ENCODE measurements around the gene NDUFB11. TPM values are rescaled to one million over a fixed set of nuclear protein-coding genes. Genes with fewer than 3 reads are reported as not detected.
"Not testable (repeated sequence)": the region's sequence is repeated elsewhere in the genome, so short reads cannot be mapped to it uniquely, and the experiment has no call there.

Gene NDUFB11
- total and polyA plus RNA-seq, 4 experiments from 2014 or later = 53.2 to 180 (median 115) TPM

GRCh38 chrX:47146121-47146935 lies 1.8 kb upstream of the NDUFB11 start:
- ChIA-PET CTCF (ENCODE audit: partially characterized antibody) (no interaction called here), POLR2A (ENCODE audit: partially characterized antibody) (no interaction called here)
- Histone ChIP-seq H3K36me3 (ENCODE audit: insufficient read depth, low read length) (peaks cover 7% of the 10 kb centered on the region), H3K4me3 (ENCODE audit: low read length in 2 of 2) (peak overlapping the region; percentile 69 to 73), H3K27ac (ENCODE audit: low read depth, low read length) (peak overlapping the region; percentile 91), H3K27me3 (ENCODE audit: insufficient read depth, low read length) (no peaks in the 10 kb centered on the region), H3K4me1 (ENCODE audit: insufficient read depth, low read length) (peaks cover 36% of the 10 kb centered on the region), H3K9me3 (ENCODE audit: control insufficient read depth in 1 of 2, low read length in 2 of 2) (no peaks in the 10 kb centered on the region)
- Mint-ChIP-seq H3K4me1 (peaks cover 21 to 57% (median 38%) of the 10 kb centered on the region in 4 donors), H3K36me3 (peaks cover 12 to 32% of the 10 kb centered on the region in 2 donors), H3K9me3 (peaks cover 0 to 1% (median 0%) of the 10 kb centered on the region in 8 donors), H3K27ac (peak overlapping the region; percentile 93 to 99 (median 97)), H3K4me3 (peak overlapping the region; percentile 94 to 99 (median 96)), H3K27me3 (no peaks in the 10 kb centered on the region)
- no peak for DNase-seq
- intact Hi-C loops (cut with micrococcal nuclease) = loop anchor here (5.0 kb wide), 1 partner anchor 236 kb away; no protein-coding TSS in a partner anchor

- H3K27me3 ChIP-seq (ENCODE audit: insufficient read depth, low read length) = no peaks in the 10 kb centered on the region
- POLR2A ChIA-PET (ENCODE audit: partially characterized antibody) = interaction anchor here (0.6 to 4.6 kb wide), 17 partner anchors 9 to 508 kb away, joined by 3 to 54 read pairs (median 5); partner anchors contain the start of genes ARAF, CDK16 and USP11
- H3K4me3 ChIP-seq (ENCODE audit: low read length in 2 of 2) = peak overlapping the region; percentile 69 to 73
- peaks cover 36% of the 10 kb centered on the region for H3K4me1 ChIP-seq (ENCODE audit: insufficient read depth, low read length)
- H3K36me3 ChIP-seq (ENCODE audit: insufficient read depth, low read length) = peaks cover 7% of the 10 kb centered on the region
- CTCF ChIA-PET (ENCODE audit: partially characterized antibody) = interaction anchor here (0.9 to 2.9 kb wide), 10 partner anchors 8 to 239 kb away, joined by 3 to 18 read pairs (median 4); no protein-coding TSS in a partner anchor
- peak in 1 of 5 donors; percentile 38 for DNase-seq
- H3K27ac ChIP-seq (ENCODE audit: low read depth, low read length) = peak overlapping the region; percentile 91
- peaks cover 13 to 36% of the 10 kb centered on the region in 2 donors for H3K36me3 Mint-ChIP-seq
- H3K27ac Mint-ChIP-seq = peak overlapping the region; percentile 95 to 99 (median 98)
- no peaks in the 10 kb centered on the region for H3K9me3 ChIP-seq (ENCODE audit: control insufficient read depth in 1 of 2, low read length in 2 of 2)
- H3K27me3 Mint-ChIP-seq = no peaks in the 10 kb centered on the region
- H3K9me3 Mint-ChIP-seq = peaks cover 0 to 3% (median 0%) of the 10 kb centered on the region in 8 donors
- intact Hi-C loops (cut with micrococcal nuclease) = loop anchor here (1.0 to 5.0 kb wide), 5 partner anchors 71 to 513 kb away; partner anchors contain the start of genes ELK1, USP11 and UXT
- H3K4me3 Mint-ChIP-seq = peak overlapping the region; percentile 94 to 99 (median 96)
- peaks cover 21 to 56% (median 38%) of the 10 kb centered on the region in 4 donors for H3K4me1 Mint-ChIP-seq
These were observed 1.1 kb upstream of the NDUFB11 start for GRCh38 chrX:47145395-47146120.

GRCh38 chrX:47143894-47144625 lies 442 bp downstream of the NDUFB11 start:
- Mint-ChIP-seq H3K4me1 (peaks cover 19 to 52% (median 33%) of the 10 kb centered on the region in 4 donors), H3K27ac (peak overlapping the region; percentile 95 to 99 (median 98)), H3K4me3 (peak overlapping the region; percentile 94 to 99 (median 96)), H3K9me3 (peaks cover 0 to 4% (median 0%) of the 10 kb centered on the region in 8 donors), H3K27me3 (no peaks in the 10 kb centered on the region), H3K36me3 (peaks cover 16 to 40% of the 10 kb centered on the region in 2 donors)
- no peaks in the 10 kb centered on the region for H3K9me3 ChIP-seq (ENCODE audit: control insufficient read depth in 1 of 2, low read length in 2 of 2)
- intact Hi-C loops (cut with micrococcal nuclease) = loop anchor here (1.0 to 2.0 kb wide), 4 partner anchors 15 to 515 kb away; partner anchors contain the start of gene UXT
- no peaks in the 10 kb centered on the region for H3K27me3 ChIP-seq (ENCODE audit: insufficient read depth, low read length)
- H3K4me3 ChIP-seq (ENCODE audit: low read length in 2 of 2) = peak overlapping the region; percentile 65 to 73
- no peak for DNase-seq
- H3K36me3 ChIP-seq (ENCODE audit: insufficient read depth, low read length) = peaks cover 7% of the 10 kb centered on the region
- H3K27ac ChIP-seq (ENCODE audit: low read depth, low read length) = peak overlapping the region; percentile 91
- peaks cover 36% of the 10 kb centered on the region for H3K4me1 ChIP-seq (ENCODE audit: insufficient read depth, low read length)
- ChIA-PET CTCF (ENCODE audit: partially characterized antibody) (interaction anchor here (0.7 to 2.9 kb wide), 9 partner anchors 9 to 379 kb away, joined by 3 to 18 read pairs (median 4); no protein-coding TSS in a partner anchor), POLR2A (ENCODE audit: partially characterized antibody) (interaction anchor here (0.7 to 4.6 kb wide), 14 partner anchors 9 to 506 kb away, joined by 3 to 54 read pairs (median 6); partner anchors contain the start of genes ARAF, CDK16, ELK1 and USP11)

GRCh38 chrX:47138171-47138570 lies 6.3 kb downstream of the NDUFB11 start:
- Mint-ChIP-seq H3K27me3 (no peaks in the 10 kb centered on the region), H3K9me3 (peaks cover 0 to 5% (median 0%) of the 10 kb centered on the region in 8 donors), H3K4me3 (no peak overlapping the region), H3K4me1 (peaks cover 5 to 9% (median 6%) of the 10 kb centered on the region in 4 donors), H3K27ac (no peak overlapping the region), H3K36me3 (peaks cover 16 to 22% of the 10 kb centered on the region in 2 donors)
- DNase-seq = no peak
- Histone ChIP-seq H3K27me3 (ENCODE audit: insufficient read depth, low read length) (no peaks in the 10 kb centered on the region), H3K4me1 (ENCODE audit: insufficient read depth, low read length) (peaks cover 6% of the 10 kb centered on the region), H3K4me3 (ENCODE audit: low read length in 2 of 2) (no peak overlapping the region), H3K27ac (ENCODE audit: low read depth, low read length) (no peak overlapping the region), H3K9me3 (ENCODE audit: control insufficient read depth in 1 of 2, low read length in 2 of 2) (no peaks in the 10 kb centered on the region), H3K36me3 (ENCODE audit: insufficient read depth, low read length) (peaks cover 7% of the 10 kb centered on the region)
- ChIA-PET CTCF (ENCODE audit: partially characterized antibody) (no interaction called here), POLR2A (ENCODE audit: partially characterized antibody) (no interaction called here)
- intact Hi-C loops (cut with micrococcal nuclease) = no loop called here

GRCh38 chrX:47135650-47136049 lies 8.9 kb downstream of the NDUFB11 start:
- H3K4me1 Mint-ChIP-seq; H3K27me3 Mint-ChIP-seq; H3K9me3 Mint-ChIP-seq; H3K27ac Mint-ChIP-seq; H3K9me3 ChIP-seq (ENCODE audit: control insufficient read depth in 1 of 2, low read length in 2 of 2); H3K4me3 Mint-ChIP-seq; H3K27me3 ChIP-seq (ENCODE audit: insufficient read depth, low read length); H3K27ac ChIP-seq (ENCODE audit: low read depth, low read length); H3K36me3 ChIP-seq (ENCODE audit: insufficient read depth, low read length); H3K4me3 ChIP-seq (ENCODE audit: low read length in 2 of 2); DNase-seq; intact Hi-C loops (cut with micrococcal nuclease); H3K36me3 Mint-ChIP-seq; H3K4me1 ChIP-seq (ENCODE audit: insufficient read depth, low read length): not testable (repeated sequence)
- POLR2A ChIA-PET (ENCODE audit: partially characterized antibody) = interaction anchor here (0.9 kb wide), 1 partner anchor 9 kb away, joined by 6 read pairs; the partner anchor contains the start of genes NDUFB11 and RBM10
- CTCF ChIA-PET (ENCODE audit: partially characterized antibody) = interaction anchor here (2.8 kb wide), 1 partner anchor 9 kb away, joined by 13 read pairs; the partner anchor contains the start of genes NDUFB11 and RBM10

GRCh38 chrX:47133493-47133892 lies 11.0 kb downstream of the NDUFB11 start:
- DNase-seq = no peak
- Mint-ChIP-seq H3K4me1 (peaks cover 0 to 11% (median under 1%) of the 10 kb centered on the region in 4 donors), H3K4me3 (no peak overlapping the region), H3K27me3 (no peaks in the 10 kb centered on the region), H3K9me3 (peaks cover 0 to 3% (median 0%) of the 10 kb centered on the region in 8 donors), H3K27ac (no peak overlapping the region), H3K36me3 (peaks cover 3 to 5% of the 10 kb centered on the region in 2 donors)
- no peak overlapping the region for H3K27ac ChIP-seq (ENCODE audit: low read depth, low read length)
- H3K36me3 ChIP-seq (ENCODE audit: insufficient read depth, low read length) = no peaks in the 10 kb centered on the region
- POLR2A ChIA-PET (ENCODE audit: partially characterized antibody) = no interaction called here
- intact Hi-C loops (cut with micrococcal nuclease) = no loop called here
- no peaks in the 10 kb centered on the region for H3K27me3 ChIP-seq (ENCODE audit: insufficient read depth, low read length)
- H3K4me1 ChIP-seq (ENCODE audit: insufficient read depth, low read length) = no peaks in the 10 kb centered on the region
- CTCF ChIA-PET (ENCODE audit: partially characterized antibody) = interaction anchor here (2.8 kb wide), 1 partner anchor 11 kb away, joined by 13 read pairs; the partner anchor contains the start of genes NDUFB11 and RBM10
- no peaks in the 10 kb centered on the region for H3K9me3 ChIP-seq (ENCODE audit: control insufficient read depth in 1 of 2, low read length in 2 of 2)
- H3K4me3 ChIP-seq (ENCODE audit: low read length in 2 of 2) = no peak overlapping the region

All from CD4-positive, alpha-beta memory T cell (primary cell).